IMR-90 (cell line): ENCODE data around the gene DSG3. TPM values are rescaled to one million over a fixed set of nuclear protein-coding genes. Genes with fewer than 3 reads are reported as not detected.

Source experiments
- ATAC-seq: fragments of 200-7000 bp; cut with Tn5 transposase; 2 replicates; pipeline ENCODE4 v1.9.1; 2020; ENCODE audit warnings: low read depth, mild to moderate bottlenecking, moderate library complexity
- BruUV-seq: library from RNA; stranded (reverse); fragments of 400-500 nt; replicated peaks from 2 replicates; lab custom pipeline; 2021; lab: Mats Ljungman, UMichigan
- CTCF ChIA-PET: fragments of 300-600 bp; formaldehyde crosslinking; extraction: SDS; loops from one replicate; lab custom pipeline; 2021; ENCODE audit warnings: antibody characterized with exemption; lab: Yijun Ruan, JAX
- POLR2A ChIA-PET: fragments of 300-600 bp; sonication (Branson Sonifier 250); formaldehyde crosslinking; loops from one replicate; lab custom pipeline; 2022; ENCODE audit warnings: antibody characterized with exemption; ENCODE audit not compliant: unreplicated experiment; lab: Charles Lee
- DNase-seq: peaks from one replicate; pipeline ENCODE4 v3.0.0; 2013
- H2AFZ ChIP-seq: replicated peaks from 2 replicates; pipeline ENCODE3; 2013; ENCODE audit warnings: low read length, mild to moderate bottlenecking; ENCODE audit not compliant: poor library complexity
- H2AK5ac ChIP-seq: 2 replicates; pipeline ENCODE4 v1.6.1; 2013; ENCODE audit warnings: low read depth, low read length, inconsistent platforms
- H2AK9ac ChIP-seq: replicated peaks from 2 replicates; pipeline ENCODE3; 2013; ENCODE audit warnings: mild to moderate bottlenecking, low read depth, low read length, moderate library complexity; ENCODE audit not compliant: poor library complexity
- H2BK120ac ChIP-seq: 2 replicates; pipeline ENCODE4 v1.6.1; 2013; ENCODE audit warnings: low read depth, low read length, inconsistent platforms
- H2BK15ac ChIP-seq: 3 replicates; pipeline ENCODE4 v1.6.1; 2013; ENCODE audit warnings: low read depth, low read length, inconsistent platforms
- H2BK20ac ChIP-seq: 2 replicates; pipeline ENCODE4 v1.6.1; 2013; ENCODE audit warnings: low read depth, mild to moderate bottlenecking, inconsistent platforms, low read length, moderate library complexity
- H2BK5ac ChIP-seq: 2 replicates; pipeline ENCODE4 v1.6.1; 2013; ENCODE audit warnings: mild to moderate bottlenecking, low read depth, low read length, inconsistent platforms; ENCODE audit not compliant: poor library complexity, severe bottlenecking
- H3K14ac ChIP-seq: replicated peaks from 2 replicates; pipeline ENCODE4 v1.6.1; 2013; ENCODE audit warnings: low read depth, low read length, inconsistent platforms
- H3K18ac ChIP-seq: 2 replicates; pipeline ENCODE4 v1.6.1; 2013; ENCODE audit warnings: low read depth, low read length, control low read depth
- H3K23ac ChIP-seq: 2 replicates; pipeline ENCODE4 v1.6.1; 2013; ENCODE audit warnings: low read depth, low read length, inconsistent platforms
- H3K27ac ChIP-seq: 2 replicates; pipeline ENCODE4 v1.5.1; 2013; ENCODE audit warnings: mild to moderate bottlenecking, control low read depth, low read length; ENCODE audit not compliant: insufficient read depth
- H3K27me3 ChIP-seq: 2 replicates; pipeline ENCODE4 v1.6.1; 2013; ENCODE audit warnings: low read length; ENCODE audit not compliant: control insufficient read depth, insufficient read depth
- H3K36me3 ChIP-seq: 2 replicates; pipeline ENCODE4 v1.6.1; 2013; ENCODE audit warnings: low read length, mixed read lengths; ENCODE audit not compliant: control insufficient read depth, insufficient read depth
- H3K4ac ChIP-seq: 2 replicates; pipeline ENCODE4 v1.6.1; 2013; ENCODE audit warnings: low read depth, low read length, inconsistent platforms
- H3K4me1 ChIP-seq: 2 replicates; pipeline ENCODE4 v1.6.1; 2013; ENCODE audit warnings: low read length, mixed read lengths; ENCODE audit not compliant: control insufficient read depth, insufficient read depth
- H3K4me2 ChIP-seq: 2 replicates; pipeline ENCODE4 v1.6.1; 2013; ENCODE audit warnings: low read depth, mild to moderate bottlenecking, control low read depth, low read length, moderate library complexity
- H3K4me3 ChIP-seq: 2 replicates; pipeline ENCODE4 v1.5.1; 2013; ENCODE audit warnings: low read depth, mild to moderate bottlenecking, control low read depth, low read length, moderate library complexity; ENCODE audit not compliant: insufficient read depth
- H3K56ac ChIP-seq: 2 replicates; pipeline ENCODE4 v1.6.1; 2013; ENCODE audit warnings: low read length, inconsistent platforms; ENCODE audit not compliant: insufficient read depth; ENCODE audit errors: extremely low read depth
- H3K79me1 ChIP-seq, 2 experiments: 2 replicates each; pipeline ENCODE4 v1.6.1; 2013; ENCODE audit warnings: low read length in 2 of 2, inconsistent platforms in 1 of 2, low read depth in 1 of 2
- H3K9ac ChIP-seq: 2 replicates; pipeline ENCODE4 v1.6.1; 2013; ENCODE audit warnings: low read depth, low read length, control low read depth
- H3K9me1 ChIP-seq: 2 replicates; pipeline ENCODE4 v1.6.1; 2013; ENCODE audit warnings: low read length, inconsistent platforms; ENCODE audit not compliant: insufficient read depth
- H3K9me3 ChIP-seq: 2 replicates; pipeline ENCODE4 v1.6.1; 2013; ENCODE audit warnings: low read length; ENCODE audit not compliant: control insufficient read depth, insufficient read depth
- H4K20me1 ChIP-seq: 2 replicates; pipeline ENCODE4 v1.6.1; 2013; ENCODE audit warnings: low read length, inconsistent platforms; ENCODE audit not compliant: insufficient read depth
- H4K5ac ChIP-seq: 2 replicates; pipeline ENCODE4 v1.6.1; 2013; ENCODE audit warnings: mild to moderate bottlenecking, low read depth, low read length, control low read depth
- H4K8ac ChIP-seq, 2 experiments: 2 replicates each; pipeline ENCODE4 v1.6.1; 2013; ENCODE audit warnings: low read depth in 2 of 2, low read length in 2 of 2, control low read depth in 1 of 2, inconsistent platforms in 1 of 2
- H4K91ac ChIP-seq: 2 replicates; pipeline ENCODE4 v1.6.1; 2013; ENCODE audit warnings: low read depth, low read length, inconsistent platforms; ENCODE audit not compliant: insufficient read depth
- BHLHE40 ChIP-seq: fragments of 150-350 bp; IDR thresholded peaks from 2 replicates; pipeline ENCODE4 v1.6.1; 2016; ENCODE audit warnings: mild to moderate bottlenecking, low read depth, low read length
- CEBPB ChIP-seq: IDR thresholded peaks from 2 replicates; pipeline ENCODE4 v1.6.1; 2012; ENCODE audit warnings: low read depth, low read length, improper control_type of control experiment
- CHD1 ChIP-seq: IDR thresholded peaks from 2 replicates; pipeline ENCODE4 v1.6.1; 2012; ENCODE audit warnings: low read depth, low read length, improper control_type of control experiment
- FOS ChIP-seq: fragments of 150-350 bp; IDR thresholded peaks from 2 replicates; pipeline ENCODE4 v1.6.1; 2016; ENCODE audit warnings: low read depth, low read length
- MAFK ChIP-seq: IDR thresholded peaks from 2 replicates; pipeline ENCODE4 v1.6.1; 2012; ENCODE audit warnings: low read depth, low read length, improper control_type of control experiment
- MAZ ChIP-seq: IDR thresholded peaks from 2 replicates; pipeline ENCODE4 v1.6.1; 2012; ENCODE audit warnings: low read depth, mild to moderate bottlenecking, low read length, improper control_type of control experiment, moderate library complexity, borderline replicate concordance
- MXI1 ChIP-seq: IDR thresholded peaks from 2 replicates; pipeline ENCODE4 v1.6.1; 2012; ENCODE audit warnings: low read depth, mild to moderate bottlenecking, low read length, moderate library complexity, borderline replicate concordance
- NFE2L2 ChIP-seq: fragments of 150-350 bp; IDR thresholded peaks from 2 replicates; pipeline ENCODE4 v1.6.1; 2016; ENCODE audit warnings: low read depth, mild to moderate bottlenecking, low read length
- POLR2A ChIP-seq: IDR thresholded peaks from 2 replicates; pipeline ENCODE4 v1.6.1; 2012; ENCODE audit warnings: mild to moderate bottlenecking, low read depth, low read length
- RAD21 ChIP-seq: IDR thresholded peaks from 2 replicates; pipeline ENCODE4 v1.6.1; 2012; ENCODE audit warnings: low read length, improper control_type of control experiment
- RCOR1 ChIP-seq: IDR thresholded peaks from 2 replicates; pipeline ENCODE4 v1.6.1; 2012; ENCODE audit warnings: mild to moderate bottlenecking, low read length, improper control_type of control experiment; ENCODE audit not compliant: insufficient replicate concordance
- RFX5 ChIP-seq: IDR thresholded peaks from 2 replicates; pipeline ENCODE4 v1.8.0; 2012; ENCODE audit warnings: low read depth, mild to moderate bottlenecking, low read length, moderate library complexity
- SMC3 ChIP-seq: fragments of 150-350 bp; IDR thresholded peaks from 2 replicates; pipeline ENCODE4 v1.6.1; 2016; ENCODE audit warnings: low read depth, mild to moderate bottlenecking, antibody characterized with exemption, low read length, moderate library complexity
- WGBS, 2 experiments: methylation state at CpG; one replicate each; pipeline versions ENCODE4 v1.1.5 to v1.1.7; 2013; ENCODE audit warnings: missing lambda C conversion rate in 2 of 2; ENCODE audit not compliant: insufficient read length in 1 of 2; ENCODE audit errors: extremely low coverage in 2 of 2; 5-methylcytosine and 5-hydroxymethylcytosine counted together
- dilution Hi-C: fragments of 300-500 bp; cut with HindIII; formaldehyde crosslinking; loops from one replicate; pipeline ENCODE4 v1.14.3; 2018; ENCODE audit warnings: low sequenced_read_pairs; ENCODE audit not compliant: unreplicated experiment
- in situ Hi-C: fragments of 300-500 bp; cut with MboI; formaldehyde crosslinking; loops from 3 replicates; pipeline ENCODE4 v1.14.3; 2019; ENCODE audit warnings: low sequenced_read_pairs, inconsistent platforms, mixed read lengths
- intact Hi-C: fragments of 100-400 bp; cut with micrococcal nuclease; formaldehyde crosslinking; loops from 2 replicates; pipeline ENCODE4 v1.10.0; 2022
- polyA plus RNA-seq, 3 experiments: library from polyadenylated mRNA; depleted of rRNA; stranded (reverse); fragments of >200 nt; gene quantifications; 2 replicates each; pipeline ENCODE4 v1.2.3, GENCODE V29; 2012; ENCODE audit warnings: low replicate concordance in 1 of 3
- total RNA-seq: library from RNA; depleted of rRNA; stranded (reverse); fragments of >200 nt; gene quantifications from 2 replicates; pipeline ENCODE4 v1.2.3, GENCODE V29; 2012
- TF ChIP-seq, protein P1 (sequence below): conservative IDR thresholded peaks from 2 replicates; pipeline ENCODE4 v1.5.1; 2012; ENCODE audit warnings: mild to moderate bottlenecking, low read depth, low read length, improper control_type of control experiment
- TF ChIP-seq, protein P2 (sequence below): fragments of 150-350 bp; IDR thresholded peaks from 2 replicates; pipeline ENCODE4 v1.6.1; 2017; ENCODE audit warnings: mild to moderate bottlenecking, antibody characterized with exemption, low read length, low read depth
- TF ChIP-seq, protein P3 (sequence below): fragments of 150-350 bp; IDR thresholded peaks from 2 replicates; pipeline ENCODE4 v1.6.1; 2016; ENCODE audit warnings: low read depth, mild to moderate bottlenecking, low read length, moderate library complexity, borderline replicate concordance

The DSG3 gene
- total and polyA plus RNA-seq, 2 of the 4 experiments (the other 2 are of a cell fraction), result not detected

DNA sequence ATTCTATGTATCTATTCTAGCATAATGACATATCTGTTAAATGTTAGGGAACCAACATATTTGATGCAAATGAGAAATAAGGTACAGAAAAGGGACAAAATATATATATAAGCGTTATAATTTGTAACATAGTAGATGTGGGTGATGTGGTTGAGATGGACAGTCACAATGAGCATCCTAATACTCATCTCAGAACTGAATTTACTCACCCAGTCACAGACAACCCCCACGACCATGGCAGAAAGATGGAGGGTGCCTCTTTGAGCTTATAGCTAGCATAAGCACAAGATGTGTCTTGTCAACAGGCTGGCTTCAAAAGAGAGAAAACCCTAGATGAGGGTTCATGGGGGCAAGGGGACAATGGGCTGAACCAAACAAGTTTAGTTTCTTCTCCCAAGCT, 9.1 kb upstream of the DSG3 start:
- Histone ChIP-seq H2AFZ (no peak overlapping the region), H2AK5ac (no peak overlapping the region), H4K5ac (no peak overlapping the region), H4K20me1 (no peaks in the 10 kb centered on the region), H3K27me3 (no peaks in the 10 kb centered on the region), H3K14ac (no peak overlapping the region), H2BK120ac (no peak overlapping the region), H3K9ac (no peak overlapping the region), H3K4ac (no peak overlapping the region), H3K4me2 (no peak overlapping the region), H2AK9ac (no peak overlapping the region), H2BK5ac (no peak overlapping the region), H3K4me1 (no peaks in the 10 kb centered on the region), H3K4me3 (no peak overlapping the region), H3K18ac (no peak overlapping the region), H3K27ac (no peak overlapping the region), H3K79me1 (no peaks in the 10 kb centered on the region), H3K9me3 (no peaks in the 10 kb centered on the region), H3K36me3 (no peaks in the 10 kb centered on the region), H4K8ac (no peak overlapping the region), H4K91ac (no peak overlapping the region), H3K23ac (no peak overlapping the region), H2BK15ac (no peak overlapping the region), H3K56ac (no peak overlapping the region), H3K9me1 (no peaks in the 10 kb centered on the region), H2BK20ac (no peak overlapping the region)
- TF ChIP-seq RAD21 (no peak), FOS (no peak), SMC3 (no peak), MXI1 (no peak), MAFK (no peak), RCOR1 (no peak), CHD1 (no peak), BHLHE40 (no peak), CEBPB (no peak), NFE2L2 (no peak), POLR2A (no peak), RFX5 (no peak), MAZ (no peak)
- TF ChIP-seq, protein P1, sequence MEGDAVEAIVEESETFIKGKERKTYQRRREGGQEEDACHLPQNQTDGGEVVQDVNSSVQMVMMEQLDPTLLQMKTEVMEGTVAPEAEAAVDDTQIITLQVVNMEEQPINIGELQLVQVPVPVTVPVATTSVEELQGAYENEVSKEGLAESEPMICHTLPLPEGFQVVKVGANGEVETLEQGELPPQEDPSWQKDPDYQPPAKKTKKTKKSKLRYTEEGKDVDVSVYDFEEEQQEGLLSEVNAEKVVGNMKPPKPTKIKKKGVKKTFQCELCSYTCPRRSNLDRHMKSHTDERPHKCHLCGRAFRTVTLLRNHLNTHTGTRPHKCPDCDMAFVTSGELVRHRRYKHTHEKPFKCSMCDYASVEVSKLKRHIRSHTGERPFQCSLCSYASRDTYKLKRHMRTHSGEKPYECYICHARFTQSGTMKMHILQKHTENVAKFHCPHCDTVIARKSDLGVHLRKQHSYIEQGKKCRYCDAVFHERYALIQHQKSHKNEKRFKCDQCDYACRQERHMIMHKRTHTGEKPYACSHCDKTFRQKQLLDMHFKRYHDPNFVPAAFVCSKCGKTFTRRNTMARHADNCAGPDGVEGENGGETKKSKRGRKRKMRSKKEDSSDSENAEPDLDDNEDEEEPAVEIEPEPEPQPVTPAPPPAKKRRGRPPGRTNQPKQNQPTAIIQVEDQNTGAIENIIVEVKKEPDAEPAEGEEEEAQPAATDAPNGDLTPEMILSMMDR, result no peak
- TF ChIP-seq, protein P2, sequence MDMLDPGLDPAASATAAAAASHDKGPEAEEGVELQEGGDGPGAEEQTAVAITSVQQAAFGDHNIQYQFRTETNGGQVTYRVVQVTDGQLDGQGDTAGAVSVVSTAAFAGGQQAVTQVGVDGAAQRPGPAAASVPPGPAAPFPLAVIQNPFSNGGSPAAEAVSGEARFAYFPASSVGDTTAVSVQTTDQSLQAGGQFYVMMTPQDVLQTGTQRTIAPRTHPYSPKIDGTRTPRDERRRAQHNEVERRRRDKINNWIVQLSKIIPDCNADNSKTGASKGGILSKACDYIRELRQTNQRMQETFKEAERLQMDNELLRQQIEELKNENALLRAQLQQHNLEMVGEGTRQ, result no peak
- TF ChIP-seq, protein P3, sequence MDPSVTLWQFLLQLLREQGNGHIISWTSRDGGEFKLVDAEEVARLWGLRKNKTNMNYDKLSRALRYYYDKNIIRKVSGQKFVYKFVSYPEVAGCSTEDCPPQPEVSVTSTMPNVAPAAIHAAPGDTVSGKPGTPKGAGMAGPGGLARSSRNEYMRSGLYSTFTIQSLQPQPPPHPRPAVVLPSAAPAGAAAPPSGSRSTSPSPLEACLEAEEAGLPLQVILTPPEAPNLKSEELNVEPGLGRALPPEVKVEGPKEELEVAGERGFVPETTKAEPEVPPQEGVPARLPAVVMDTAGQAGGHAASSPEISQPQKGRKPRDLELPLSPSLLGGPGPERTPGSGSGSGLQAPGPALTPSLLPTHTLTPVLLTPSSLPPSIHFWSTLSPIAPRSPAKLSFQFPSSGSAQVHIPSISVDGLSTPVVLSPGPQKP, result no peak
- WGBS, 2 experiments, result no CpG with 5 or more reads among the region's 2 CpGs
- dilution Hi-C loops (no loop called here), intact Hi-C loops (no loop called here), in situ Hi-C loops (no loop called here)
- ATAC-seq, result no peak
- ChIA-PET POLR2A (no interaction called here), CTCF (no interaction called here)
- BruUV-seq, result no TSS peak
- no peak for DNase-seq
